T-helper 1 cell treated with Interleukin-12 subunit alpha and Interleukin-12 subunit beta and Interleukin-4 antibody, amounts not matched to agents 30 ng/mL and 1 ng/mL, for 36 hours (primary cell): Measurements from ENCODE around the gene HSBP1L1. TPM values are rescaled to one million over a fixed set of nuclear protein-coding genes. Genes with fewer than 3 reads are reported as not detected.

Experiments used
- total RNA-seq: library from RNA; stranded (reverse); gene quantifications from 2 replicates; pipeline ENCODE4 v1.2.3, GENCODE V29; 2022

The HSBP1L1 gene
- total RNA-seq, 1 donor from 2014 or later = 12.0 TPM

Other genes with a start within 250 kb of the HSBP1L1 start
- not detected in 2 replicates for gene KCNG2, start 166.7 kb upstream of the HSBP1L1 start, total RNA-seq
- 39.1 and 41.1 TPM in 2 replicates for gene SLC66A2, start 13.0 kb upstream of the HSBP1L1 start, total RNA-seq
- 125 and 132 TPM in 2 replicates for gene TXNL4A, start 23.9 kb downstream of the HSBP1L1 start, total RNA-seq
- gene RBFA, start 69.8 kb downstream of the HSBP1L1 start, total RNA-seq = 20.8 and 20.9 TPM in 2 replicates
- gene ADNP2, start 144.6 kb downstream of the HSBP1L1 start, total RNA-seq = 24.7 and 26.4 TPM in 2 replicates